Erythroblast (primary cell): ENCODE measurements around the gene ZMYND8.

Experiments used
- DNase-seq, 2 experiments: peaks; one replicate each; lab custom pipeline; 2025; lab: John Stamatoyannopoulos, UW
- GATA1 ChIP-seq: IDR thresholded peaks from 2 replicates; pipeline ENCODE4 v1.6.1; 2011; ENCODE audit warnings: low read depth, mild to moderate bottlenecking, control low read depth, low read length, moderate library complexity
- POLR2A ChIP-seq: IDR thresholded peaks from 2 replicates; pipeline ENCODE4 v1.6.1; 2011; ENCODE audit warnings: mild to moderate bottlenecking, low read length

Gene ZMYND8

DNA sequence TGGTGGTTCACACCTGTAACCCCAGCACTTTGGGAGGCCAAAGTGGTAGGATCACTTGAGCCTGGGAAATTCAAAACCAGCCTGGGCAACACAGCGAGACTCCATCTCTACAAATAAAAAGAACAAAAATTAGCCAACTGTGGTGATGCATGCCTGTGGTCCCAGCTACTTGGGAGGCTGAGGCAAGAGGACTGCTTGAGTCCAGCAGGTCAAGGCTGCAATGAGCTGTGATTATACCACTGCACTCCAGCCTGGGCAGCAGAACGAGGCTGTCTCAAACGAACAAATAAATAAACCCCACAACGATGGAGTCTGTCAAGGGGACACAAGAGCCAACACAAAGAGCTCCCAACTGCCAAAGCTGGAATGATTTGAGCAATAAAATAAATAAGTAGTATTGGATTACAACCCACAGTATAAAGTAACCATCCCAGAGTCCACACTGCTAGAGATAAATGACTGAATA lies 13.5 kb downstream of the ZMYND8 start:
- TF ChIP-seq POLR2A (no peak), GATA1 (no peak)
- DNase-seq: no peak

DNA sequence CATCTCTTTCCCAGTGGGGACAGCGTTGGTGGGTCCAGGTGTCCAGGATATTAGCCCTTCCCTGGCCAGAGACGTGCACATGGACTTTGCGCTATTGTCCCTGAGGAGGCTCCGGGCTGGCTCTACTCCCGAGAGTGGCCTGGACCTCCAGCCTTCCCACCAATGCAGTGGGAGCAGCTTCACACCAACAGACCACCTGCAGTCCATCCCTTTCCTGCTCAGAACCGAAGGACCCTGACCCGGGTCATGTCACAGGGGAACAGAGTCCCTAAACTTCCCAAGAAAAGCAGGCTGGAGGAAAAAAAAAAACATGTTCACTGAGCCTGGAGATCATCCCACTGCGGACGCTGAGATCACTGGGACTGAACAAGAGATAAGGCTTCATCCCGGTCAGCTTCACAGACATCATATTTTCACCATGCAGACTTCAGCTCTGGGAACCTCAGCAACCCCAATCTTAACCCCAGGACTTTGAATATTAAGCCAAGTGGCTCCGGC lies 18.3 kb downstream of the ZMYND8 start:
- TF ChIP-seq GATA1: no peak
- TF ChIP-seq POLR2A: no peak
- DNase-seq: no peak

DNA sequence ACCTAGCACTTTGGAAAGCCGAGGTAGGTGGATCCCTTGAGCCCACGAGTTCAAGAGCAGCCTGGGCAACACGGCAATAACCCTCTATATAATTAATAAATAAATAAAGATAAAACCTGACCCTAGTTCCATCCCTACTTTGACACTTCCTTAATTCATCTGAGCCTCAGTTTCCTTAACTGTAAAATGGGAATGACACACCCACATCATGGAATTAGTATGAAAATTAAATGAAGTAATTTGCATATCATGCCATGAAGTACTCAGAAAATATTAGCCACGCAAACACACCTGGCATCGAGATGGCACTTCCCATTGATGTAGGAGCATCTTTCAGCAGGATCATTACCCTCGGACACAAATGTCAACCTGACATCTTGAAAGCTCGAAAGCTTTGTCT lies 19.1 kb downstream of the ZMYND8 start:
- no peak for DNase-seq
- TF ChIP-seq GATA1 (no peak), POLR2A (no peak)

DNA sequence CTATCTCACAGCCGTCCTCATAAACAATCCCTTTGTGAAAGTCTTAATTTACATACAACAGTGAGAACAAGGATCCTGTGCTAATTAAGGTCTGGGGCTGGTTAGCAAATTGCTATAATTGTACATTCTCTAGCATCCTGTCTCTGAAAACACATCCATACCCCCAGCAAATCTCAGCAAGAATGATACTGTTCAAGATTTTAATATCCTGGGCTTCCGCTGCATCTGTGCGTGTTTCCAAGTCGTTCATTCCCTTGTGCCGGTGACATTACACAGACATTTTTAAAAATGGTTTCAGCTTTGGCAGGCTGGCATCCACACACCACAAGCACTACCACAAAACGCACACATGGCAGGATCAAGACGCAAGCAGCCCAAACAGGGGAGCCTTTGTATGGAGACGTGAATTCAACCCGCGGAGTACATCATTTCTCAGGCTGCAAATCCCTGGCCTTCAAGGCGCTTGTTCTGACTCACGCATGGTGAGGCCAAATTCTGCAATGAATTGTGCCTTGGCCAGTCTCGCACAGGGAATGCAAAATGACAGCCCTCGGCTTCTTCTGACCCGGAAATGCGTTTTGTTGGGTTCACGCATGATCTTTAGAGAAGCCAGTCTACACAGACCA lies 20.3 kb downstream of the ZMYND8 start:
- DNase-seq: no peak
- no peak for TF ChIP-seq GATA1
- TF ChIP-seq POLR2A: no peak

DNA sequence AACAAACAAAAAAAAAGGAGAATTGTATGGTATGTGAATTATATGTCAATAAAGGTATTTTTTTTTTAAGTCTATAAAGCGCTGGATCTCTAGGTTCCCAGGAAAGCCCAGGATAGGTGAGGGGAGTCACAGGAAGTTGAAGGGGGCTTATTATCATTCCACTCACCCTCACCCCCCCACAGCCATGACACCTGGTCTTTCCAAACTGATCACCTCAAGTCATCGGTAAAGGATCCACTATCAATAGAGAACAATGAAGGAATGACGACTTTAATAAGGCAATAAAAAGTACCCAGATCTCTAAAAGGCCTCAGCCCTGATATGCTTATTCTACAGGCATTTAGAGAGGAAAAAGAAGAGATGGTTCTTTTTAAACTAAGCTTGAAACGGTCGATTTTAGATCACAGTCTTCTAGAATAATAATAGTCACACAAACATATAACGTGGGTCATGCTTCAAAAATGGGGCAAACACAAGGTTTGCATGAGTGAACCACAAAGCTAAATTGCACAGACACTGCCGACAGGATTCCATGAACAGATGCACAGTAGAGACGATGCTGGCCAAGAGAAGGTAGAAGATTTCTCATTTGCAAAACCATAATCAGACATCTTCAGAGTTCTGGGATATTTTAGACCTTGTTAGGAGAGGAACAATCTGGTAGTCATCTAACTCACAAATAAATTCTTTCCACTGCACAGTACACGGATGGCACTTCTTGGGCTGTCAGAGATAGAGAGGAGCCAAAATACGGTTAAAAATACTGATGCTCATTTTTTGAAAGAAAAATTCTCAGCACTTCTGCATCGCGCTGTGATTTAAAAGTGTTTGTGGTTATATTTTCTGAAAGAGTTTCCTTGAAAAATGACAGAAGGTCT lies 21.0 kb downstream of the ZMYND8 start:
- no peak for DNase-seq
- no peak for TF ChIP-seq POLR2A
- TF ChIP-seq GATA1: no peak

DNA sequence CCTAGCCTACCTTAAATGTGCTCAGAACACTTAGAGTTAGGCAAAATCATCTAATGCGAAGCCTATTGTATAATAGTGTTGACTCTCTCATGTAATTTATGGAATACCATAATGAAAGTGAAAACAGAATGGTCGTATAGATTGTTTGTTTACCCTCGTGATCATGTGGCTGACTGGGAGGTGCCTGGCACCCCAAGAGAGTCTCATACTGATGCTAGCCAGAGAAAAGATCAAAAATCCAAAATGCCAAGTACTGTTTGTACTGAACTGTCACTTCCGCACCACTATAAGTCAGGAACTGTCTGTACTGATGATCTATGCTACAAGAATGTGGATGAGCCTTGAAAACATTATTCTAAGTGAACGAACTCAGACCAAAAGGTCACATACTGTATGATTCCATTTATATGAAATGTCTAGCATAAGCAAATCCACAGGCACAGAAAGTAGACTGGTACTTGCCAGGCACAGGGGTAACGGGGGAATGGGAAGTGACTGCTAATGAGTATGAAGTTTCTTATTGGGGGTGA lies 22.4 kb downstream of the ZMYND8 start:
- peak; percentile 39 to 69 for DNase-seq

DNA sequence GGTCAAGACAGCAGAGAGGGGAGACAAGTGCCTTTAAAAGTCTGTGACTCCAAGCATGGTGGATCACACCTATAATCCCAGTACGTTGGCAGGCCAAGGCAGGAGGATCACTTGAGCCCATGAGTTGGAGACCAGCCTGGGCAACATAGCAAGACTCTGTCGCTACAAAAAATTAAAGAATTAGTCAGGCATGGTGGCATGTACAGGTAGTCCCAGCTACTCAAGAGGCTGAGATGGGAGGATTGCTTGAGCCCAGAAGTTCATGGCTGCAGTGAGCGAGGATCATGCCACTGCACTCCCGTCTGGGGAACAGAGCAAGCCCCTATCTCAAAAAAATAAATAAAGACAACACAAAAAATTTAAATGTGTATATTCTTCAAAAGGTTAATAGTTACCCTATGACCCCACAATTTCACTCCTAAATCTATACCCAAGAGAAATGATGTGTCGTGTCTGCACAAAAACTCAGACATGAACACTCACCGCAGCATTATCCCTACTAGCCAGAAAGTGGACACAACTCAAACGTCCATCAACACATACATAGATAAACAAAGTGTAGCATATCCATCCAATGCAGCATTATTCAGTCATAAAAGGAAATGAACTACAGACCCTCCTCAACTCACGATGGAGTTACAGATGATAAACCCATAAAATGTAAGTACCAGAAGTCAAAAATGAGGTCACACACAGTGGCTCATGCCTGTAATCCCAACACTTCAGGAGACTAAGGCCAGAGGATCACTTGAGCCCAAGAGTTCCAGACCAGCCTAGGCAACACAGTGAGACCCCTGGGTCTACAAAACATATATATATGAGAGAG lies 23.9 kb downstream of the ZMYND8 start:
- no peak for DNase-seq
- TF ChIP-seq GATA1 (no peak), POLR2A (no peak)

More for the DNA sequence above, 22.4 kb downstream of the ZMYND8 start:
- TF ChIP-seq POLR2A (peak; percentile 28), GATA1 (no peak)

DNA sequence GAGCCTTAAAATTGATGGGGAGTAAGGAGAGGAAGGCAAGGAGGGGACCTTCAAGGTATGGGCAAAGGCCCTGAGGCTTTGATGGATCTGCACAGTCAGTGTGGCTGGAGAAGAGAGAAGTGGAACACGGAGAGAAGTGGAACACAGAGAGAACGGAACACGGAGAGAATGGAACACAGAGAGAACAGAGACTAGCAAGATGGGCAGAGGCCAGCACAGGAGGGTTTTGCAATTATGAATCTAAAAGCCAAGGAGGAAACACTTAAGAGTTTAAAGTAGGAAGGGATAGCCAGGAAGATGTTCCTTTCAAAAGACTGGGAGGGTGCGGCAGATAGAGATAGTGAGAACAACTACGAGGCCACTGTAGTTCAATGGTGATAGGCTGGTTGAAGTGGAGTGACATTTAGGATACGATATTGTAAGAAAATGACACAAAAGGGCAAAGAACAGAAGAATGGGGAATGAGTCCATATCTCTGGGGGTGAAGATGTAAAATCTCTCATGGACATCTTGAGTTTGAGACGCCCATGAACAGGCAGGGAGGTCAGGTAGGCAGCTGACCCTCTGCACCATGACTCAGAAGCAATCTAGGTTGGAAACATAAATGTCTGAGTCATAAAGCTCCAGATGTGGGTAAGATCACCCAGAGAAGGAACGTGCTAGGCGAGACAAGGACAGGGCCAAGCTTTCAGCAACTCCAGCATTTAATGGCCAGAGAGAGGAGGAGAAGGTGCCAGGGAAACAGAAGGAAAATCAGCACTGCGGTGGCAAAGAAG lies 25.4 kb downstream of the ZMYND8 start:
- DNase-seq: peak; percentile 93 to 96
- TF ChIP-seq POLR2A (peak; percentile 59), GATA1 (peak; percentile 28)

DNA sequence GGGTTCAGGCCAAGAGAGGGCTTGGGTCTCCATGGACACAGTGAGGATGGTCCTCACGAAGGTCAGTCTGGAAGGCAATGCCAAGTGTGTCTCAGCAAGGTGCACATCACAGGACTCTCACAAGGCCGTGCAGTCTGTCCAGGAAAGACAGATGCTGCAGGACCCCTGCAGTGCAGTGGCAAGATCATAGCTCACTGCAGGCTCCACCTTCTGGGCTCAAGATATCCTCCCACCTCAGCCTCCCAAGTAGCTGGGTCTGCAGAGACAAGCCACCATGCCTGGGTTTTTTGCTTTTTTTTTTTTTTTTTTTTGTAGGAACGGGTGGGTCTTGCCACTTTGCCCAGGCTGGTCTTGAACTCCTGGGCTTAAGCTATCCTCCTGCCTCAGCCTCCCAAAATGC lies 26.4 kb downstream of the ZMYND8 start:
- peak; percentile 26 to 47 for DNase-seq
- TF ChIP-seq POLR2A (no peak), GATA1 (no peak)

DNA sequence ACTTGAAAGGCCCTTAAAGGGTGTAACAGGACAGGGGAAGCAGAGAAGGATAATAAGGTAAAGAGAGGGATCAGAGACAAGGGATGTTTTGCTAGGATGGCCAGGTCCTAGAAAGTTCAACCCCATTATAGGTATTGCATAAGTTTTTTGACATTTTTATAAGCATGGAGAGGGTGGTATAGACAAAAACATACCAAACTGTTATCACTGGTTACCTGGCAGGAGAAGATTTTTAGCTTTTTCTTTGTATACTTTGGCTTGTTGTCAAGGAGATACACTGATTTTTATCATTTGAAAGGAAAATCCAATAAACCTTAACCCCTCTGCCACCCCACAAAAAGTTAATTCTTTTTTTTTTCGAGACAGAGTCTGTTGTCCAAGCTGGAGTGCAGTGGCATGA lies 28.4 kb downstream of the ZMYND8 start:
- DNase-seq: no peak
- no peak for TF ChIP-seq GATA1
- no peak for TF ChIP-seq POLR2A

DNA sequence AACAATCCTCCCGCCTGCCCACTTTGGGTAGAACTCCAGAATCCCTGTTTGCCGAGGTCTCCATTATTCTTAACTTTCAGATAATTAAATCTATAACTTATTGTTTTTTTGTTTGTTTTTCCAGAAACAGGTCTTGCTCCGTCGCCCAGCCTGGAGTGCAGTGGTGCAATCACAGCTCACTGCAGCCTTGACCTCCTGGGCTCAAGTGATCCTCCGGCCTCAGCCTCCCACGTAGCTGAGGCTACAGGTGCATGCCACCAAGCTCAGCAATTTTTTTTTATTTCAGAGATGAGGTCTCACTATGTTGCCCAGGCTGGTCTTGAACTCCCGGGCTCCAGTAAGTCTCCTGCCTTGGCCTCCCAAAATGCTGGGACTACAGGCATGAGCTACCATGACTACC lies 28.8 kb downstream of the ZMYND8 start:
- DNase-seq: no peak
- no peak for TF ChIP-seq POLR2A
- TF ChIP-seq GATA1: no peak

DNA sequence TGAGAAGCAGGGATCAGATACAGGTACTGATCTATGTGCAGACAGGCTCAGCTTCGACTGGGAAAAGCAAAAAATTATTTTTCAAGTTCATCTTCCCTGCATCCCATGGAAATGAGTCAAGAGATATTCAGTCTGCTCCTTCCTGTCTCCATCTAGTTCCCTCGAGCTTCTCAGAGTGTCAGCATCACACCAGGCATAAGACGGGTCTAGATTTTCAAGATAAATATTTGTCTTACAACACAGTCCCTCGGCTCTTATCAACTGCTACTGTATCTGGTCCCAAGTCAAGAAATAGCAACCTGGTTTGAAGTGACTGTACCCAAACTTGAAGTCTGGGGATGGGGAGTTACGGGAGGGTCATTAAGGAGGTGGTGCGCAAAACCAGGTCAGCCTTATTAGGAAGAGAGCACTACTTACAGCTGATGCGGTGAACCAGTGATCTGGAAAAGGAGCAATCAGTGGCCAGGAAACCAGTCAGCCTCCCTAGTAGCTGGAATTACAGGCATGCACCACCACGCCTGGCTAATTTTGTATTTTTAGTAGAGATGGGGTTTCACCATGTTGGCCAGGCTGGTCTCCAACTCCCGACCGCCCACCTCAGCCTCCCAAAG lies 29.7 kb downstream of the ZMYND8 start:
- peak; percentile 43 to 56 for DNase-seq
- TF ChIP-seq POLR2A (no peak), GATA1 (no peak)

DNA sequence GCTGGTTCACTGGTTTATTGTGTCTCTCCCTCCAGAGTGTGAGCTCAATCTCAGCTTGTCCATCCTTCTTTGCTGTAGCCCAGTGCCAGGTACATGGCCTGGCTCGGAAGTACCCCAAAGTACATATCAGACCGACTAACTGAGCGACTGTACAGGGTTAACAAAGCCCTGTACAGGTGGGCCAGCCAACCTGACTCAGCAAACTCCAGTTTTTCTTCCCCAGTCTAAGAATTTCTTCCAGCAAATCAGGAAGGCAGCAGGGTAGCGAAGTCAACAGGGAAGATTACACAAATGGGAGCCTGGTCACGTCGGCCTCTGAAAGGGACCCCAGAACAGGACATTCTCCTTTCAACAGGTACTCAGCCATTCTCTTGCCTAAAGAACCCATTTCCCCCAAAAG lies 31.3 kb downstream of the ZMYND8 start:
- no peak for DNase-seq
- TF ChIP-seq GATA1 (no peak), POLR2A (no peak)
